CD4-positive, alpha-beta T cell treated with Interleukin-17A for 1 hour (primary cell): Measurements from ENCODE around the gene ZSWIM6.

ENCODE experiments used
- DNase-seq: peaks from one replicate; pipeline ENCODE4 v3.0.0-alpha.2; 2020

The ZSWIM6 gene

DNA sequence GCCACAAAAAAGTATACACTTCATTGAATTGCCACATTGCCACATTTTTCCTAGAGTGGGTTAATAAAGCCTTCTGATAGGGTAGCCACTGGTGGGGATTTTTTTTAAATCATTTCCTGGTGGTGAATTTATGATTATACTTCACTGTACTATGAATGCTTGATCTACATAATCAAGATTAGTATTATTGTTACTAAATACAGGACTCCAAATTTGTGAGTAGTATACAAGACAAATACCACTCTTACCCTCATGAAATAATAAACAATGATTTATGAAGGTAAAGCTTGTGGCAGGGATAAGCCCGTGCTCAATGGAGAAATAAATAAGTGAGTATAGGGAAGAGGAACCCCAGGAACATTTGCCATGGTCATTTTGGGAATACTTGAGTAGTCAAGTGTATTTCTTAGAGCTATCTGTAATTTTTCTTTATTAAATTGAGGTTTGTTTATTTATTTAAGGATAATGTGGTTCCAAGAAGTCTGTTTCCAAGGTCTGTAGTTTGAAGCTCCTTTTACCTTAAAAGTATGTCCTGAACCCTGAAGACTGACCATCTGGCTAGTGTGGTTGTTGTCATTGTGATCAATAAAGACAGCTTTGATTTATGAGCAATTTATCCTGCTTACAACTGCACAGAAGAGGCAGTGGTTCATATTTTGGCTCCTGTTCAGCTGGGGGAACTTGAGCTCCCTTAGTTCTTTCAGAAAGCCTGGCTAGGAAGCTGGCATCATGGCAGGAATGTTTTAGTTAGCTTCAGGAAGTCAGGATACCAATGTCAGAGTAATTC is 118.6 kb downstream of the ZSWIM6 start:
- DNase-seq: no peak

DNA sequence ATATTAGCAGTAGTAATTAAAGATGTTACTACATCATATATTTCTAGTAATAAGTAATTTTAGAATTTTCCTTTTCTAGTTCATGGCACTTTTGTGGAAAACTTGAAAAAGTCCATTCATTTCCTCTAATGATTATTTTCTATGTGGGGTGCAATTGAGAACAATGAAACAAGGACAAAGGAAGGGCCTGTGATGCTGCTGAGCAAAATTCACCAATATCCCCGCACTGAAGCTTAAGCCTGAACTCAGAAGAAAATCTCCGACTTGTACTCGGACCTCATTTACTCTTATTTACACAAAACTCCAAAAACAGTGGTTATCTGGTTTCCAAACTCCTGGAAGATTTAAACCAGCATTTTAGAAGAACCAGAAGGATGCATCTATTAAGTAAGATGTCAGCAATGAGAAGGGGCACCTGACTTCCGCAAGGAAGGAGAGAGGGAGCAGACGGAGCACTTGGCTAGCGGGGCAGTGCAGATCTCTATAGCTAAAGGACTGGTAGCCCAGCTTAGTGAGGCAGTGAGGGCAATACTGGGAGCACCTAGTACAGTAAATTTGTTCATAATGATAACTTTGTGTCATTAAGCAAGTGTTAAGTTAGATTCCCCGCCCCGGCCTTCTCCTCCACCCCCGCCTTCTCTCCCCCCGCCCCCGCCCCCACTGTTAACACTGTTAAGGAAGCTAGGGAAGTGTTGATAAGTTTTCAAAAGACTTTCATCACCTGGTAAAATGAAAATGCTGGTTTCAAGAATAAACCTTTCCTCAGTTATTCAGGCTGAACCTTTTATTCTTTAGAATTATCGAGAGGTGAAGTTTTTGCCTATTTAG is 123.3 kb downstream of the ZSWIM6 start:
- no peak for DNase-seq

DNA sequence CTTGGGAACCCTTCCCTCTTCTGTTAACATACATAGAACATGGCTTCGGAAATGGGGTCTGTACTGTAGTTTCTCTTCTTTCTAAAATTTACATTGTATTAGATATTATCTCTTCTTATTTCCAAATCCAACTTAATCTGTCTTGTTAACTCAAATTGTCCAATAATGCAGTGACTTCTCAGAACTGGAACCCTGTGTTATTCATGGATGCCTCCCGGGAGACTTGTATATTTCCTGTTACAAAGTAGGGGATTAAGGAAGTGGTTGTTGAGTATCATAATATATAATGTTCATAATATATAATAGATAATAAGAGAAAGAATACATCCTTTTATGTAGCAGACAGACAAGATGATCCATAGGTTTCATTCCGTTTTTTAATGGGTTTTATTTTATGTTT is 128.4 kb downstream of the ZSWIM6 start:
- no peak for DNase-seq

DNA sequence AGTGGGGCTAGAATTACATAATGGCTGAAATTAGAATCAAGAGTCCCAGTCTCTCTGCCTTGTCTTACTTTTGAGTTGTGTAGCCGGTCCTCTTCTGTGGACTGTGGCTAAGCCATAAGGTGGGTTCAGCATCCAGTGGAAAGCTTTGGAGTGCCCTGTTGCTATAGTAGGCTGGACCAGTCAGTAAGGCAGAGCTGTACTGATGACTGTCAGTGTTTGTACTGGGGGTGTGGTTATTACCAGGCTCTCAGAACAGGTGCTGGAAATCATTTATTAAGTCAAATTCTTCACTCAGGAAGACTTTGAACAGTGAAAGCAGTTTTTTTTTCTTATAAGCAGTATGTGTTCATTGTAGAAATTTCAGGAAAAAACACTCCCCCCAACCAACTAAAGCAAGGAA is 129.4 kb downstream of the ZSWIM6 start:
- no peak for DNase-seq

DNA sequence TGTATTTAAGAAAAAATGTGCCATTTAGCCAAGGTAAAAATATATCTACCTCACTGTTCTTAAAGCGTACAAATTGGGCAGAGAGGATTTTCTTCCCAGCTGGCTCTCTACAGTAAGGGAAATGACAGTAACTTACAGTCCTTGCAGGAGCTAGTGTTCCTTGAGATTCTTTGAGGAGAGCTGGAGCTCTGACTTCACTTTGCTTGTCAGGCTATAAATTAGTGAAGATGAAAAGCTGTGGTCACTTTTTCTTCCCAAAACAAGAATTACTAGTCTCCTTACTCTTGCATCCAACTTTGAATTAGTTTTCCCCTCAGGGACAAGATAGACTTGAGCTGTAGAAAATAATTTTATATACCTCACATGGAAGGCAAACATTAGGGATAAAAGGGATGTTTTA is 129.9 kb downstream of the ZSWIM6 start:
- no peak for DNase-seq

DNA sequence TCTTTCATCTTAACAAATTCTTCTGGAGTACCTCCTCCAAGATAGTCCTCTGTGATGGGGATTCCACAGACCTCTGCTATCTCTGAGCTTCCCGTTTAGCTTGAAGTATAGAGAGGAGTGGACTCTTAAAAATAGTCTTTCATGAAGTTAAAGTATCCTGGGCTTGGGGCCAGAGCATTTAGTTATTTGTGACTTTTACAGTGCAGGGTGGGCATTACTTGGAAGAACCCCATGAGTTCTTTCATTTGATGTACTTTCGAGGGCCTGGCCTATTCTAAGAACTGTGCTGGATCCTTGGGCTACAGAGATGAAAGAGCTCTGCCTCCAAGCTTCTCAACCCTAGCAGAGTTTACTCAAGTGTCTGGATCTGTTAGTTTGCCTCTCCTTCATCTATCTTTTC is 131.5 kb downstream of the ZSWIM6 start:
- no peak for DNase-seq

DNA sequence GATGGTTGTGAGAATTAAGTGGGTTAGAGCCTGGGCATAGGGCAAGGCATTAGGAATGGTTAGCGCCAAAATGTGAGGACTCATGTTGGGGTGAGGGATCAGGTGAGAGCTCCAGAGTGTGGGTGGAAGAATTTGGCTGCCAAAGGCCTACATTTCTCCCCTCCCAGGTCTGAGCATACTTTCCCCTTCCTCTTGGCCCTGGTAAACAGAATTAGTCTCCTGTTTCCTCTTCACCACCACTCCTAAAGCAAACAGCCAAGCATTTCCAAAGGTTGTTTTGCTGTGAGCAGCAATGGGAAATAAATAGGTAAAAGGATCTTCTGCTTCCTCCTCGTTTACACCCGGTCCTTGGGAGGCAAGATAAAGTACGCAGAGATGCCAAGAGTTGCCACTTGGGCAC is 132.5 kb downstream of the ZSWIM6 start:
- DNase-seq: no peak

DNA sequence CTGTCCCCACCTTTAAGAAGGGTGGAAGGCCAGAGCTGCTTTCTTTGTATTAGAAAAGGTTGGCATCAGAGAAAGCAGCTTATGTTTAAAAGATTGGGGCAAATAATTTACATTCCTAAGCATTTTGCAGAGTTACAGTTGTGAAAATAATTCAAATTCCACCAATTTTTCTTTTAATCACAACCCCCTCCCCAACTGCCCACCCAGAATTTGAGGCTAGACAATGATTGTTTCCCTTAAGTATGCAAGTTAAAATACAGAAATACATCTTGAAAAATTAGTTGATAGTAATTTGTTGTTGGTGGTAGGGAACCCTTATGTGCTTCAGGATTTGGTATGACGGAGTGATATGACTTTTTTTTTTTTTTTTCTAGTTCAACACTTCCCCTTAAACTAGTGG is 133.0 kb downstream of the ZSWIM6 start:
- DNase-seq: no peak

DNA sequence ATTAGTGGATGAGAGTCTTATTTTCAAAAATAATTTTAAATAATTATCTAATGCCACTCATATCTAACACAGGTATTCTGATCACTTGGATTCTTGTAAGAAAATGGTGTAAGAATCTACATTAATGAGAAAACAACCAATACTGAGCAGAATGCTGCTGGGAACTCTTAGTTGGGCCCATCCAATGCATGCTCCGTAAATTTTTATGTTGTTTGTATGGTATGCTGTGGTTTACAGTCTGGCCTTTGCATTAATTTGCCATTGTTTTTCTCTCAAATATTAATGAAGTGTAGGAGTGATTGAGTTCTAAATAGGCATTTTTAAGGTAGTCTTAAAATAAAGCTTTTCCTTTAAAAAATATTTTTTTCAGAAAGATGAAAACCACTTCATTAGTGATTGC is 133.4 kb downstream of the ZSWIM6 start:
- no peak for DNase-seq

DNA sequence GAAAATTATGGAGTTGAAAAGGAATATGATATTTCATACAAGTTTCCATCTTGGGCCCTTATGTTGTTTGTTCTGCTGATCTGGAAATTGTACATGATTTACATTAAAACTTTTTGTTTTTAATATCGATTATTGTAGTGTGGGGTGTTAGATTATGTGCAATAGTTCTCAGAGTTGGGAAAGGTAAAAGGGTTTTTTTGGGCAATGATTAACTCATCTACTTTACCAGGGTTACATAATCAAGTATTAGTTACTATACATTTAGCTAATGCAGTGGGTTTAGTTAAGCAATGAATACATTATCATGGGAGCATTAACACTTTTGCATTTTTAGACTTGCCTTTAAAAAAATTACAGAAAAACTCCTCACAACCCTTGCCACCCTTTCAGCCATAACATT is 134.0 kb downstream of the ZSWIM6 start:
- no peak for DNase-seq

DNA sequence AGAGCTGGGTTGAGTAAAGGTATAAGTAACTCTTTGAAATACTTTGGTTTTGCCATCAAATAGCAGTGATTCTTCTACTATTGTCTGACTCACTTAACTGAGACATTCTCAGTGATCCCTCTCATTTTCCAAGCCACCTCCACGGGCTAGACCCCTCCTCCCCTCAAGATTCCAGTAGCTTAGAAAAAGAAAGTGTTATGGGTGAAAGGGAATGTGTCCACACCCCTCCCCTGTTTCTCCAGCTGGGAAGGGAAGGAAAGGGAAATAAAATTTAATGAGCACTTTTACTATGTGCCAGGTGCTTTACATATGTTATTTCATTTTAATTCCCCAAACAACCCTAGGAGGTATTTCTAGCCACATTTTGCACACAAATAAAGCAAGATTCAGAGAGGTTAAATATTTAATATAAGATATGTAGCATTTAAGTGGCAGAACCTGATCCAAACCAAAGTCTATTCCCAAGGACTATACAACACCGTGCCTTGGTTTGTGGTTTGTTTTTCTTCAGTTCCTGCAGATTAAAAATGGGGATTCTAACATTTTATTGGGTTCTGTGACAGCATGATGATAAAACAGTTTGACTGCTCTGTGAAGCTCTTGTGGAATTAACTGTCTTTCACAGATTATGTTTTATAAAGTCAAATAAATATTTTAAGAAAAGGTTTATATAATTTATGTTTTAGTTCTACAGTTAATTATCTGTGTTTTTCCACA is 135.9 kb downstream of the ZSWIM6 start:
- DNase-seq: no peak

DNA sequence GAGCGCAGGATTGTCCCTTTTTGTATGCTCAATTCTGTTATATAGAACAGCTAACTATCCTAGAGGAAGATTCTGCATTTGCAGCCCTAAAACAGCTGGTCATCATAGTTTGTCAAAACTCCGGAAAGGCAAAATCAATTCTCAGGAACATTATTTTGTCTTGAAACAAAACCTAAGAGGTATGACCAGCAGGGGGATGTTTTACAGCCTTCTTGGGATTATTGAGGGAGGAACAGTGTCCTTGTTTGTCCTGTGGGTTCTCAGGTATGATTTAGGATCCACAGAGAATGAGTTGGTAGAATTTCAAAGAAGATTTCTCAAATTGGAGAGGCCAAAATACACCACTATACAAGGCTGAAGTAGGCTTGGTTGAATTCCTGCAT is 136.4 kb downstream of the ZSWIM6 start:
- DNase-seq: no peak

DNA sequence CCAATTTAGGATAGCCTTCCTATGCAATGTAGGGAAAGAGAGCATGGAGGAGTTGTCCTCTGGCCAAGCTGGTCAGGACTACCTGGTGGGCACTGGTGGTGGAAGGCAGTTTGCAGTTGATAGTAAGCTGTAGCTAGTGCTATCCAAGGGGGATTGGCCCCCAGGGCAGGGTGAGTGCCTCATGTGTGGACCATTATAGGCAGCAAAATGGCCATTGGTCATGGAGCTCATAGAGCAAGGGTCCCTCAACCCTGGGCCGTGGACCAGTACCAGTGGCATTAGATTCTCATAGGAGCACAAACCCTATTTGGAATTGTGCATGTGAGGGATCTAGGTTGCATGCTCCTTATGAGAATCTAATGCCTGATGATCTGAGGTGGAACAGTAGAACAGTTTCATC is 139.3 kb downstream of the ZSWIM6 start:
- no peak for DNase-seq

DNA sequence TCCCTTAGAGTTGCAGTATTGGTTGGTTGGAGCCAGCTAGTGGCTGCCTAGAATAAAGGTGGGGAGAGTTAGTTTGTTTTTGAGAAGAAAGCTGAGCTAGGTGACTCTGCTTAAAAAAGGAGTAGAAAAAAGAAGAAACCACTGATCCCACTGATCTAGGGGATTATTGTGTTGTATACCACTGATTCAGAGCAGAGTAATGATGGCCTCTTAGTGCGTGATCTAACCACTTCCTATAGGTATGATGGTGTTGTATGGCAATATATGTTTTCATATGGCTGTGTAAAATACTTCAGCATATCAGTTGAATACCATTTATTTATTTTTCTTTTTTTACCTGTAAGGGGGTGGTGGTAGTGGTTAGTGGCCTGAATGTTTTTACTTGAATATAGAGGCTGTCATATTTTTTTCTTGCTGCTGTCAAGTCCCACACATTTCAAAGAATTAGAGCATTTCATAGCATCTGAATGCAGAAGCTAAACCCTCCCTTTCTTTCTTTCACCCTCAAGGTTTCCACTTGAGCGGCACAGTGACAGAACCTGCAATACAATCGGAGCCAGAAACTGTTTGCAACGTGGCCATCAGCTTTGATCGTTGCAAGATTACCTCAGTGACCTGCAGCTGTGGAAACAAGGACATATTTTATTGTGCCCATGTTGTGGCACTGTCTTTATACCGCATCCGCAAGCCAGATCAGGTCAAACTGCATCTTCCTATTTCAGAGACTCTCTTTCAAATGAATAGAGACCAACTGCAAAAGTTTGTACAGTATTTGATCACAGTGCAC is 140.3 kb downstream of the ZSWIM6 start:
- DNase-seq: no peak

DNA sequence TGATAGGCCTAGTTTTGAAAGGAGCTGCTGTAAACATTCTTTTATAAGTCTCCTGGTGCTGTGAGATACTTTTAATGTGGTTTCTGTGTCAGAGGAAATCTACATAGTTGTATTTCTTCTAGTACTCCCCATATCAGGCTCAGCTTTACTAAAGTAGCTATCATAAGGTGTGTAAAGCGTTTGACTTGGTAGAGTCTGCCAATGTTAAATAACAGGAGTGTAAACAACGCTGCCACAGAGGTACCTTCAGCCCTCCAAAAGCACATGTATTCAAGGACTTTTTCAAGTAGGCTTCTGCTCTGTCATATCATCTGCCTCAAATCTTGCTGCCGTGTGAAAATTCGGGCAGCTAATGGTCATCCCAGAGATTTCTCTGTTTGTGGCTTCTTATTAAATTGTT is 142.7 kb downstream of the ZSWIM6 start:
- DNase-seq: no peak

DNA sequence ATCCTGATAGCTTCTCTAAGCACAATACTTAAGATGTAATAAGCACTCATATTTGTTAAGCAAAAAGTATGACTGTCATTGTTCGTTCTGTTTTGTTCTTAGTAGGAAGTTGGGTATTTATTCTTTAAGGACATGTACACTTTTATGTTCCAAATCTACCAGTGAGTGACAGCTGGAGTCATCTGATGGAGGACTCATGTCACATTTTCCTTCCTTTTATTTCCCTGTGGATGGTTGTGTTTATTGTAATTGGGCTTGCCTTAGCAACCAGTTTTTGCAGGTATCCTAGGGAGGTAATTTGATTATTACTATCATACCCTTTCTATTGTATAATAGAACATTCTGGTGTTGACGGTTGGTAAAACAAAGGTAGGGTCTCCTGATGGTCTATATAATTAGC is 145.7 kb downstream of the ZSWIM6 start:
- no peak for DNase-seq

DNA sequence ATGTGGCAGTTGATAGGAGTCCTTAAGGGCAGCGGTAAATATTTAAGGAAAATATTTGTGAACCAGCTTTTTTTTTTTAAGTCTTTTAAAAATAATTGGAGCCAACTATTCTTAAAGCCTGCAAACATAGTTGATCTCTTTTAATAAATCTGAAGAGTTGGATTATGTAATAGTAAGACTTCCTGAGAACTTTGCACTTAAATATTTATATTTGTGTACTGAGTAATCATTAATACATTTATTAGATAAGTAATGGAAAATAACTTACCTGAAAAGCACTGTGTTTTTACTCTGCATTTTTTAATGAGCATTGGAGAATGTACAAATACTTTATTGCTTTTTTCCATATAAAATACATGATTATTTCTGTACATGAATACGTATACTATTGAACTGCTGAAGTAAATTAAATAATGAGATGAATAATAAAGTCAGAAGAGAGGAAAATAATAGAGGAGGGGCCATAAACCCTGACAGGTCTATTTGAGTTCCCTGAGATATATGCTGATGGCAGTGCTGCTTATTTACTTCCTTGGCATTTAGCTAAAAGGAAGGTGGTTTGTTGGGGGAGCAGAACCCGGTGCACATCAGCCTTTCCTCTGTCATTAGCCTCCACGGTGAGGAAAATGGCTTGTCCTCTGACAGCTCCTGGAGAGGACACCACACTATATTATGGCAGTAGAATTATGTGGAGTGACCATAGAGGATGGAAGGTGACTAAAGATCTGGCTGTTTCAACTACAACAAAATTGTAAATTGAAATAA is 148.0 kb downstream of the ZSWIM6 start:
- no peak for DNase-seq

DNA sequence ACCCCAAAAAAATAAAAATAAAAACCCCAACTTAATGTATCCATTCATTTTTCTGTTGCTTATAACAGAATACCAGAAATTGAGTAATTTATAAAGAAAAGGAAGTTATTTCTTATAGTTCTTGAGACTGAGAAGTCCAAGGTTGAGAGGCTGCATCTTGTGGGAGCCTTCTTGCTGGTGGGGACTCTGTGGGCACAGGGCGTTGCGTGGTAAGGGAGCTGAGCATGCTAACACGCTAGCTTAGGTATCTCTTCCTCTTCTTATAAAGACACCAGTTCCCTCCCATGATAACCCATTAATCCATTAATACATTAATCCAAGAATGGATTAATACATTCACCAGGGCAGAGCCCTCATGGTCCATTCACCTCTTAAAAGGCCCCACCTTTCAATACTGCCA is 150.9 kb downstream of the ZSWIM6 start:
- DNase-seq: no peak

DNA sequence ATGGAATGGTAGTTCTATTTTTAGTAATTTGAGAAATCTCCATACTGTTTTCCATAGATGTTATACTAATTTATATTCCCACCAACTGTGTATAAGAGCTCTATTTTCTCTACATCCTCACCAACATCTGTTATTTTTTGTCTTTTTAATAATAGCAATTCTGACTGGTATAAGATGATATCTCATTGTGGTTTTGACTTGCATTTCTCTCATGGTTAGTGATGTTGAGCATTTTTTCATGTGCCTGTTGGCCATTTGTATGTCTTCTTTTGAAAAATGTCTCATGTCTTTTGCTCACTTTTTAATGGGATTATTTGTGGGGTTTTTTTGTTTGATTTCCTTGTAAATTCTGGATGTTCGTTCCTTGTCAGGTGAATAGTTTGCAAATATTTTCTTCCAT is 154.4 kb downstream of the ZSWIM6 start:
- DNase-seq: no peak

DNA sequence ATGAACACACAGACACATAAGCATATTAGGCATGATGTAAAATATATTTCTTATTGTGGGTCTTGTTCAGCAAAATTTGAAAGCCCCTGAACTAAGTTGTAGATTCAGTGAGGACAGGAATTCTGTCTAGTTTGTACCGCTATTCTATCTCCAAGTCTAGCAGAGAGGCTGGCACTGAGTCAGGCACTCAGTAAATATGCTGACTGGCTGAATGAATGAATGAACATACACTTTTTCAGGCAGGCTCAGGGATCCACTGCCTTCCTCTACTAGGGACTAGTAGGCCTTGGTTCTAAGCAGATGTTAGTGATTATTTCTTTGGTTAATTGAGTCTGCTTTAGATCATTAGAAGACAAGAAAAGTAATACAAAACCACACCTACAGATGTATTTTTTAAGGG is 157.5 kb downstream of the ZSWIM6 start:
- no peak for DNase-seq

DNA sequence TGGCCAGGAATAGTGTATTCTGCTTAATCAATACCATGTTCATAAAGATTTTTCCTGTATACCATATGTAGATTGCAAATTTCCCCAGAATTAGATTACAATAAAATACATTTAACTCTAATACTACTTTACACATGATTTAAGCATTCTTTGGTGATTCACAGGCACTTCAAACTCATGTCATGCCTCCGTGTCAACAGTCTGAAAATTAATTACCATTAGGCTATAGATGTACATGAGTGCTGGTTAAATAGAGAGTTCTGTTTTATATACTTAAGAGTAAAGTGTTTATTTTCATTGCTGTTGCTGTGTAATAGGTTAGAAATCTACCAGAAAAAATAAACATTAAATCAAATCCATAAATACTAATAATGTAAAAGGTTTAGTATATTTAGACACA is 159.8 kb downstream of the ZSWIM6 start:
- DNase-seq: no peak

DNA sequence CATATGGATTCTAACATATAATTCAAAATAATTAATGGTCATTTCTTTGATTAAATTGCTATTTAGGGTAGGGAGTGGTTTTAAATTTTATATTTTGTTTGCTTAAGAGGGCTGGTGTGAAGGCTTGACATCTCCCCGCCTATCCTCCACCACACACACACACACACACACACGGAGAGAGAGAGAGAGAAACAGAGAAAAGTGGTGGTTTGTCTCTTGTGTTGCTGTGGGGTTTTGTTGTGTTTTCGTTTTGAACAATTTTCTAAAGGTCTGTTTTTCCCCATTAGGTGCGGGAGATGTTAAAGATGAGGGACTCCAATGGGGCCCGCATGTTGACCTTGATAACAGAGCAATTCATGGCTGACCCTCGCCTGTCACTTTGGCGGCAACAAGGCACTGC is 161.9 kb downstream of the ZSWIM6 start:
- DNase-seq: no peak
